ENCODE data around the gene CHP1.

CHP1 gene

GRCh38 chr15:41323611-41324010 lies 92.5 kb downstream of the CHP1 start:
- H3K36me3 ChIP-seq (ENCODE audit: control insufficient read depth, insufficient read depth, low read length): no peaks in the 10 kb centered on the region
- H3K9me3 ChIP-seq (ENCODE audit: control insufficient read depth, low read length): no peaks in the 10 kb centered on the region
- TF ChIP-seq, protein P1, sequence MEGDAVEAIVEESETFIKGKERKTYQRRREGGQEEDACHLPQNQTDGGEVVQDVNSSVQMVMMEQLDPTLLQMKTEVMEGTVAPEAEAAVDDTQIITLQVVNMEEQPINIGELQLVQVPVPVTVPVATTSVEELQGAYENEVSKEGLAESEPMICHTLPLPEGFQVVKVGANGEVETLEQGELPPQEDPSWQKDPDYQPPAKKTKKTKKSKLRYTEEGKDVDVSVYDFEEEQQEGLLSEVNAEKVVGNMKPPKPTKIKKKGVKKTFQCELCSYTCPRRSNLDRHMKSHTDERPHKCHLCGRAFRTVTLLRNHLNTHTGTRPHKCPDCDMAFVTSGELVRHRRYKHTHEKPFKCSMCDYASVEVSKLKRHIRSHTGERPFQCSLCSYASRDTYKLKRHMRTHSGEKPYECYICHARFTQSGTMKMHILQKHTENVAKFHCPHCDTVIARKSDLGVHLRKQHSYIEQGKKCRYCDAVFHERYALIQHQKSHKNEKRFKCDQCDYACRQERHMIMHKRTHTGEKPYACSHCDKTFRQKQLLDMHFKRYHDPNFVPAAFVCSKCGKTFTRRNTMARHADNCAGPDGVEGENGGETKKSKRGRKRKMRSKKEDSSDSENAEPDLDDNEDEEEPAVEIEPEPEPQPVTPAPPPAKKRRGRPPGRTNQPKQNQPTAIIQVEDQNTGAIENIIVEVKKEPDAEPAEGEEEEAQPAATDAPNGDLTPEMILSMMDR (IDR thresholded peaks at IDR 0.05): no peak
- H3K27me3 ChIP-seq (ENCODE audit: control insufficient read depth, insufficient read depth, low read length): no peaks in the 10 kb centered on the region
- H3K4me3 ChIP-seq (ENCODE audit: low read depth, low read length): no peak overlapping the region
- no peaks in the 10 kb centered on the region for H3K4me1 ChIP-seq
- no peak overlapping the region for H3K27ac ChIP-seq
- no peak overlapping the region for H2AFZ ChIP-seq
- no peak overlapping the region for H3K4me2 ChIP-seq (ENCODE audit: low read length)
- no peak overlapping the region for H3K9ac ChIP-seq
- H3K79me2 ChIP-seq: no peaks in the 10 kb centered on the region

DNA sequence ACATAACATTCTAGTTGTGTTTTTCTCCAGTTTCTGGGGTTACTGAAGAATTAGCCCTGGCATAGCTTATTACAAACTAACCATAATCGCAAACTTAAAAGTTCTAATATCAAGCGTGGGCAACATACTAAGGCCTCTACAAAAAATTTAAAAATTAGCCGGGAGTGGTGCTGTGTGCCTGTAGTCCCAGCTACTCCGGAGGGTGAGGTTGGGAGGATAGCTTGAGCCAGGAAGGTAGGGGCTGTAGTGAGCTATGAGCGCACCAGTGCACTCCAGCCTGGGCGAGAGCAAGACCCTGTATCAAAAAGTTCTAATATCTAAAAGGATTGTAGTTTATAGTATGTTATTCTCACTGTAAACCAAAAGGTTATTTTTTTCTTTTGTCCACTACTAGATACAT lies 100.2 kb downstream of the CHP1 start:
- Histone ChIP-seq H3K36me3 (ENCODE audit: control insufficient read depth, insufficient read depth, low read length) (no peaks in the 10 kb centered on the region), H3K9ac (no peak overlapping the region), H3K27ac (no peak overlapping the region), H3K79me2 (no peaks in the 10 kb centered on the region), H3K27me3 (ENCODE audit: control insufficient read depth, insufficient read depth, low read length) (no peaks in the 10 kb centered on the region), H3K4me3 (ENCODE audit: low read depth, low read length) (no peak overlapping the region), H3K4me1 (no peaks in the 10 kb centered on the region), H3K4me2 (ENCODE audit: low read length) (peak overlapping the region; percentile 98), H3K9me3 (ENCODE audit: control insufficient read depth, low read length) (no peaks in the 10 kb centered on the region), H2AFZ (peak overlapping the region; percentile 91)
- TF ChIP-seq, protein P1 (IDR thresholded peaks at IDR 0.05): no peak

Data from parathyroid adenoma (tissue), 2 donors.